ENCODE results near the gene SLC9A8. TPM values are rescaled to one million over a fixed set of nuclear protein-coding genes. Genes with fewer than 3 reads are reported as not detected.

SLC9A8 gene
- total RNA-seq, 4 donors from 2014 or later: 4.8 to 8.1 (median 7.0) TPM

DNA sequence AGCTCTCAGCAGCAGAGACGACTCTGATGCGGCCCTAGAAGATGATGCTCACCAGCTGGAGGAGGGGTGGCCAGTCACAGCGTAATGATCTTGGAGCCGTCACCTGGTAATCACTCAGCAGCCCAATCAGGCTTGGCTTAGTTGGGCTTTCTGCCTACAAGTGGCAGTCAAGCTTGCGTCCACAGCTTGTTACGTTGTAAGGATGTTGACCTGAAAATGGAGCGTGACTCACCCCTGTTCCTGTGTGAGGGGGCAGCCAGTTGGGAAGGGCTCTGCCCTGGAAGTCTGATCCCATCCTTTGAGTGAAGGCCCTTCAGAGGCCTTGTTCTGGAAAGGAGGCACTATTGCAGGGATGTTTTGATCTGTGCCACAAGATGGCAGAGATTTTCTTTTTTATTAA lies 52.9 kb downstream of the SLC9A8 start:
- peak in 1 of 2 donors; percentile 77 for DNase-seq (ENCODE audit: low spot score in 2 of 2)
- TF ChIP-seq, protein P1, sequence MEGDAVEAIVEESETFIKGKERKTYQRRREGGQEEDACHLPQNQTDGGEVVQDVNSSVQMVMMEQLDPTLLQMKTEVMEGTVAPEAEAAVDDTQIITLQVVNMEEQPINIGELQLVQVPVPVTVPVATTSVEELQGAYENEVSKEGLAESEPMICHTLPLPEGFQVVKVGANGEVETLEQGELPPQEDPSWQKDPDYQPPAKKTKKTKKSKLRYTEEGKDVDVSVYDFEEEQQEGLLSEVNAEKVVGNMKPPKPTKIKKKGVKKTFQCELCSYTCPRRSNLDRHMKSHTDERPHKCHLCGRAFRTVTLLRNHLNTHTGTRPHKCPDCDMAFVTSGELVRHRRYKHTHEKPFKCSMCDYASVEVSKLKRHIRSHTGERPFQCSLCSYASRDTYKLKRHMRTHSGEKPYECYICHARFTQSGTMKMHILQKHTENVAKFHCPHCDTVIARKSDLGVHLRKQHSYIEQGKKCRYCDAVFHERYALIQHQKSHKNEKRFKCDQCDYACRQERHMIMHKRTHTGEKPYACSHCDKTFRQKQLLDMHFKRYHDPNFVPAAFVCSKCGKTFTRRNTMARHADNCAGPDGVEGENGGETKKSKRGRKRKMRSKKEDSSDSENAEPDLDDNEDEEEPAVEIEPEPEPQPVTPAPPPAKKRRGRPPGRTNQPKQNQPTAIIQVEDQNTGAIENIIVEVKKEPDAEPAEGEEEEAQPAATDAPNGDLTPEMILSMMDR (IDR thresholded peaks at IDR 0.05): no peak
- TF ChIP-seq POLR2A (IDR thresholded peaks at IDR 0.05): no peak
- intact Hi-C loops (cut with DNase I; ENCODE audit: low total_unique reads): no loop called here
- 89 to 92% methylated on average over 7 of the region's 7 CpGs for WGBS, 2 donors
- no peak overlapping the region for H3K4me3 ChIP-seq (ENCODE audit: low read depth, poor library complexity, severe bottlenecking)

DNA sequence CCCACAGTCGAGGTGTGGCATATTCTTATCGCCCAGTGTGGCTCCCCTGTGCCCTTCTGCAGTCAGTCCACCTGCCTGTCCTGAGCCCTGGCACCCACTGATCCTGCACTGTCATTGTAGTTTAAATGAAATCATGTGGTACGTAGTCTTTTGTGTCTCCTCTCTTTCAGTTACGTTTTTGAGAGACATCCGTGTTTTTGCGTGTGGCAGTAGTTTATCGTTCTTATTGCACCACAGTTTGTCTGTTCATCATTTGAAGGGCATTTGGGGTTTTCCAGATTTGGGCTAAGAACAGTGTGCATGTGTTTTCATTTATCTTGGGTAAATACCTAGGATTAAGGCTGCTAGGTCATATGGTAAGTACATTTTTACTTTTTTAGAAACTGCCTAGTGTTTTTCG lies 53.4 kb downstream of the SLC9A8 start:
- TF ChIP-seq, protein P1 (IDR thresholded peaks at IDR 0.05): no peak
- no peak for TF ChIP-seq POLR2A (IDR thresholded peaks at IDR 0.05)
- WGBS, 2 donors: 71 to 78% methylated on average over 8 of the region's 8 CpGs

DNA sequence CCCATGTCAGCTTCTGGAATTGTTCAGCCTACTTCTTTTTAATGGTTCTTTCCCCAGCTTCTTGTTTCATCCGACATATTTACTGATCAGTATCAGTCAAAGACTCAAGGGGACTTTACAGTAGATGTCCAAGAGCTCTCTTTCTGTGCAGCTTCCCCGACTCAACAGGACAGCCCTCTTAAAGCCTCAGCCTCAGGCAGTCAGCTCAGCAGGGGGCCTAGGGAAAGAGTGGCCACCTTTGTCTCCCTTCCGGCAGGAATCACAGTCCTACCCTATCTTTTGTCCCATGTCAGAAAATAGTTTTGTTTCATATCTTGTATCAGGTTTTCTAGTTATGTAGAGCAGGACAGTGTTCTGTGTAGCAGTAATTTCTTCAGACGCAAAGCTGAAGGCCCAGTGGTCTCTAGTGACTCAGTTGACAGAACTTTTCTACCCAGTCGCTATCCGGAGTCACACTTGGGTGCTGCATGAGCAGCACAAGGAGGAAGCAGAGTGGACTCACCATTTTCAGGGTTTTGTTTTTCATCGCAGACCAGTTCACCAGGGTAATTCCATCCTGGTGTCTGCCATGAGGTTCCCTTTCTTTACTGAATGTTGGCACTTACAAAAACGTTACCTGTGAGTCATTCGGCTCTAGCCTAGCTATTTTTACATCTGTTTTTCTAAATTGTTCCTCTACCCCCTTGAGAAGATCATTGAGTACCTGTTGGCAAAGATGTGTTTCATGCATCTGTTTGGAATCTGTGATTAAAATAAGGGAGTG lies 55.0 kb downstream of the SLC9A8 start:
- no peak overlapping the region for H3K4me3 ChIP-seq (ENCODE audit: low read depth, poor library complexity, severe bottlenecking)
- WGBS, 2 donors: 76 to 82% methylated on average over 9 of the region's 9 CpGs
- intact Hi-C loops (cut with DNase I; ENCODE audit: low total_unique reads): no loop called here
- peak in 1 of 2 donors; percentile 12 for DNase-seq (ENCODE audit: low spot score in 2 of 2)
- no peak for TF ChIP-seq POLR2A (IDR thresholded peaks at IDR 0.05)
- TF ChIP-seq, protein P1 (IDR thresholded peaks at IDR 0.05): no peak

More for the DNA sequence above, 53.4 kb downstream of the SLC9A8 start:
- intact Hi-C loops (cut with DNase I; ENCODE audit: low total_unique reads): no loop called here
- DNase-seq (ENCODE audit: low spot score in 2 of 2): peak in 1 of 2 donors; percentile 23
- no peak overlapping the region for H3K4me3 ChIP-seq (ENCODE audit: low read depth, poor library complexity, severe bottlenecking)

DNA sequence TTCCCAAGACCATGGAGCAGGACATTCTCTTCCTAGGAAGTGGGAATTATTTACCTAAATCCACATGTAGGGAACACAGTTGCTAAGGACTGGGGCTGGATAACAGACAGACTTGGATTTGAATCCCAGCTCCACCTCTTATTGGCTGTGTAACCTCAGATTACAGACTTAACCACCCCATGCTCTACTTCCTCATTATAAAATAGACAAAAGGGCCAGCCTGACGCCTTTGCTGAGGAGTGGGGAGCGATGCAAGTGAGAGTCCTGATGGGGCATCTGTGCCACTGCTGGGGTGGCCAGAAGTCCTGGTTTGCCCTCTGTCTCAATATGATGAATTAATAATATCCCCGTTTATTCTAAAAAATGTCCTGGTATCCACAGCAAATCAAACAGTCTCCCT lies 55.9 kb downstream of the SLC9A8 start:
- intact Hi-C loops (cut with DNase I; ENCODE audit: low total_unique reads): no loop called here
- 76 to 82% methylated on average over 3 of the region's 3 CpGs for WGBS, 2 donors
- peak in 1 of 2 donors; percentile 7 for DNase-seq (ENCODE audit: low spot score in 2 of 2)
- TF ChIP-seq POLR2A (IDR thresholded peaks at IDR 0.05): no peak
- TF ChIP-seq, protein P1 (IDR thresholded peaks at IDR 0.05): no peak
- no peak overlapping the region for H3K4me3 ChIP-seq (ENCODE audit: low read depth, poor library complexity, severe bottlenecking)

DNA sequence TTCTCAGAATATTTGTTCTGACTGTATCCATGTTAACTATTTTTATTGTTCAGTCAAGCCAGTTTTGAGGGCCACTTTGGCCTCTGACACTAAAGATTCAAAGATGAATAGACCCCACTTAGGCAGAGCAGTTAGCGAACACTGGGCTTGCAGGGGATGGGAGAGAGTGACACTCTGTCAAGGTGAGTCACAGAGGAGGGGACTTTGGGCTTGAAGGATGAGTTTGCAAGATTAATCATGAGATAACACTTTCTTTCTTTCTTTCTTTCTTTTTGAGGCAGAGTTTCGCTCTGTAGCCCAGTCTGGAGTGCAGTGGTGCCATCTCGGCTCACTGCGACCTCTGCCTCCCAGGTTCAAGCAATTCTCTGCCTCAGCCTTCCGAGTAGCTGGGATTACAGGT lies 56.3 kb downstream of the SLC9A8 start:
- 78 to 83% methylated on average over 5 of the region's 5 CpGs for WGBS, 2 donors
- TF ChIP-seq, protein P1 (IDR thresholded peaks at IDR 0.05): no peak
- no peak for TF ChIP-seq POLR2A (IDR thresholded peaks at IDR 0.05)
- intact Hi-C loops (cut with DNase I; ENCODE audit: low total_unique reads): no loop called here
- H3K4me3 ChIP-seq (ENCODE audit: low read depth, poor library complexity, severe bottlenecking): no peak overlapping the region
- peak in 1 of 2 donors; percentile 14 for DNase-seq (ENCODE audit: low spot score in 2 of 2)
